EH (cell line): ENCODE results near the gene CHCHD3.
A peak's percentile ranks its signal among the peaks of the same experiment; 100 is the strongest.

Source experiments
- DNase-seq: peaks from one replicate; pipeline ENCODE4 v3.0.0-alpha.2; 2015; ENCODE audit warnings: low read depth

Gene CHCHD3

GRCh38 chr7:133081599-133082389, at the start of gene CHCHD3:
Gene CHCHD3 (minus strand): TSS chr7:133082090. CDS start chr7:133081937, 153 bp downstream.
- DNase-seq = peak; percentile 99

DNA sequence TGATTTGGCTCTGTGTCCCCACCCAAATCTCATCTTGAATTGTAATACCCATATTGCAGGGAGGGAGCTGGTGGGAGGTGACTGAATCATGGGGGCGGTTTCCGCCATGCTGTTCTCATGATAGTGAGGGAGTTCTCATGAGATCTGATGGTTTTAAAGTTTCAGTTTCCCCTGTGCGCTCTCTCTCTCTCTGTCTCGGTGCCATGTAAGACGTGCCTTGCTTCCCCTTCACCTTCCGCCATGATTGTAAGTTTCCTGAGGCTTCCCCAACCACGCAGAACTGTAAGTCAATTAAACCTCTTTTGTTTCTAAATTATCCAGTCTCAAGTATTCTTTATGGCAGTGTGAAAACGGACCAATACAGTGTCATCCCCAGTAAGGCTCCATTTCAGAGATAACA, 48.3 kb upstream of the CHCHD3 start:
- DNase-seq = no peak

DNA sequence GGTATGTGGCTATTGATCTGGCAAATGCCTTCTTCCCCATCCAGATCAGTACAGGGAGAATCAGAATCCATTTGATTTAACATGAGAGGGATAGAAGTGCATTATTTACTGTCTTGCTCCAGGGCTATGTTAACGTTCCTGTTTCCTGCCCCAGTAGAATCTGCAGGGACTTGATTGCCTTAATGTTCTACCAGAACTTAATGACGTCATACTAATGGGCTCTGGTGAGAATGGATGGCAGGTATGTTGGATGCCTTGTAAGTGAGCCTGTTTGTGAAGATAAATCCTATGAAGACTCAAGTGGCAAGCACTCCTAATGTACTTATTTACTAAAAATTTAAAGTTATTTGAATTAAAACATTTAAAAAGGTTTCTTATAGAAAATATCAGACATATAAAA, 44.5 kb upstream of the CHCHD3 start:
- no peak for DNase-seq

DNA sequence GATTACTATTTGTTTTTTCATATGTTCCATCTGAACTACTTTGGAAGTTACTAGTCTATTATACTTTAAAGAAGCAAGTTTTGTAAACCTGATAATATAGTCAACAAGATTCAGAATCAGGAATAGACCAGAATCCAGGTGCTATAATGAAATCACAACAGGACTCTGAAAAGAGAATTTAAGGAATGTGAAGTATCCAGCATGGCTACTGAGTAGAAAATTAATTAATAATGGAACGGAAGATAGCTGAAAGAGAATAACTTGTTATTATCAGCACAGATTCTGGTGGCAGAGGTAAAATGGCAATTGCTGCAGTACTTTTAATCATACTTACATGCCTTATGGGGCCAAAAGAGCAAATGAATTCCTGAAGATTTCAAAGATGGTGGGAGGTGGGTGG, 43.1 kb upstream of the CHCHD3 start:
- DNase-seq = no peak

- no peak for DNase-seq
Observed at GRCh38 chr7:133121175-133121844, 39.4 kb upstream of the CHCHD3 start.

GRCh38 chr7:133119067-133119466, 37.2 kb upstream of the CHCHD3 start:
- no peak for DNase-seq

- no peak for DNase-seq
Observed at GRCh38 chr7:133118261-133118660, 36.4 kb upstream of the CHCHD3 start.

DNA sequence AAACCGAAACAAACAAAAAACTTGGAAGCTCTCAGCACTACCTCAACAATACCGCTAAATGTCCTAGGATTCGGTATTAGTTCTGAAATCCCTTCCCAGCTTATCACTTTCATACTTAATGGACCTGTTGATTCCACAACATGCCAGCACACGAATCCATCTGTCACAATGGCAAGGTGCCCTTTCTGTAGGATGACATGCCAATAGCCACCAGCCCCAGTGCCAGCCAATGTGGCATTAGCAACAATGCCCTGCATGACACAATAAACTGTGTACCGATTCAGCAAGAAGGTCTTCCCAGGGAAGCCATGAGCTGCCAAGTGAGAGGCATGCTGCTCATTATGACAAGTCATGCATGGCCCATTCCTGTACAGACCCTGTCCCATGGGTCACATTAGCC, 35.6 kb upstream of the CHCHD3 start:
- no peak for DNase-seq

GRCh38 chr7:133115596-133115995, 33.7 kb upstream of the CHCHD3 start:
- no peak for DNase-seq

- DNase-seq = no peak
Observed at GRCh38 chr7:133114519-133114918, 32.6 kb upstream of the CHCHD3 start.

DNA sequence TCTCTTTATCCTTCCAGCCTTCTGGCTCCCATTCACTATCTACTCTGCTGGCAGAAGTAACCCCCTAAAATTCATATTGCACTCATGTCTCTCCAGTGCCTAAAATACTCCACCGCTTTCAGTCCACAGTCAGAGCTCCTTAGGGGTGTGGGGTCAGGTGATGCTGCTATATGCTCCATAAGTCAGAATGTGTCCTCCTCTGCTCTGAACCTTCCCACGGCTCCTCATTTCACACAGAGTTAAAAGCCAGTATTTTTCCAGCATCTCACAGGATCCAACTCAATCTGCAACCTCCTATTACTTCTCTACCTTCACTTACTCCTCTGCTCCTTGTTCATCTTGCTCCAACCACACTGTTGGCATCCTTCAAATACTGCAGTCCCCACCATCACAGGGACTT, 31.1 kb upstream of the CHCHD3 start:
- DNase-seq = no peak

GRCh38 chr7:133112335-133112734, 30.4 kb upstream of the CHCHD3 start:
- DNase-seq = no peak

GRCh38 chr7:133110312-133110711, 28.4 kb upstream of the CHCHD3 start:
- DNase-seq = no peak

- peak; percentile 9 for DNase-seq
Observed at GRCh38 chr7:133109816-133110215, 27.9 kb upstream of the CHCHD3 start.

- DNase-seq = no peak
Observed at GRCh38 chr7:133108023-133108422, 26.1 kb upstream of the CHCHD3 start.

DNA sequence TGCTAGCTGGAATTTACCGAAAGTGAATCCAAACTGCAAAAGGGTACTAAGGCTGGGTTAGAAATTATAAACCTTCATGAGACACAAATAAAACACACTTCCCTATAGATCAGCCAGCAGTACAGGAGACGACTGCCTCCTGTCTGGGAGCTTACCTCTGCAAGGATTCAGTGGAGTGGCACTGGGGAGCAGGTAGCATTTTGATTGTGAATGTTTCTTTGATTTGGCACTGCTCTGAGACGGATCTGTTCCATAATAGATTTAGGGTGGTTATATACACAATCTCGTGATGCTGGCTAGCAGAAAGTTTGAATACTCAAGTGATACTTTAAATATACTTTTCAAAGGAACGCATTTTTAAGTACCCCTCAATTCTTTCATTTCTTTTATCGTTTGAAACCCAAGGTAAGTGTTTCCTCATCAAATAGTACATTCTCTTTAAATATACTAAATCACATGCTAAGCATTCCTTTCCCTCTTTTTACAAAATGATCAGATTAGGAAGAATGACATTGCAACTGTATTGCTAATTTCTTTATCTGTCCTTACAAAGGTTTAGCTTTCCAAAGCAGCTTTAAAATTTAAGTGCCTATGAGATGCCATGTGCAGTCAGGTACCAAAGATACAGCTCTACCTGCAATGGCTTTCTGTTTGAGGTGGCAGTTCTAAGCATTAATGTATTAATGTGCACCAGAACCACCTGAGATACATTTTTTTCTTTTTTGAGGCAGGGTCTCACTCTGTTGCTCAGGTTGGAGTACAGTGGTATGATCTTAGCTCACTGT, 20.6 kb upstream of the CHCHD3 start:
- no peak for DNase-seq

- no peak for DNase-seq
Observed at GRCh38 chr7:133099633-133100286, 17.9 kb upstream of the CHCHD3 start.

GRCh38 chr7:133095119-133095671, 13.3 kb upstream of the CHCHD3 start:
- peak; percentile 3 for DNase-seq

DNA sequence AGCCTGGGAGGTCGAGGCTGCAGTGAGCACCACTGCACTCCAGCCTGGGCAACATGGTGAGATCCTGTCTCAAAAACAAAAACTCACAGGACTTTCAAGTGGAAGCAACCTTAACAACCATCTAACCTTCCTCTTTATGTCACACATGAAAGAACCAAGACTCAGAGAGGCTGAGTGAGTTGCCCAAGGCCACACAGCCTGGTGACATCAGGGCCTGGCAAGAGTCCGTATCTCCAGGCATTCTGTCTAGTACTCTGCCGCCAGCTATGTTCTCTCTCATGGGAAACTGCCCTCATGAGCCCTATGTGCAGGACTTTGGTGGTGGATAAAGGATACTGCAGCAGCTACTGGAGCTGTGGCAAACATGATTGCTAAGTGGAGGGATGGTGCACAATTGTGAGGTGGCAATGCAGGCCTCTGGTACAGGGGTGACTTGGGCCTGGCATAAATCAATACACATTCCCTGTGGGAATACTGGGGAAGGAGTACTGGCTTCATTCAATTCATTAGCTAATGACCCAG, 10.1 kb upstream of the CHCHD3 start:
- DNase-seq = no peak

DNA sequence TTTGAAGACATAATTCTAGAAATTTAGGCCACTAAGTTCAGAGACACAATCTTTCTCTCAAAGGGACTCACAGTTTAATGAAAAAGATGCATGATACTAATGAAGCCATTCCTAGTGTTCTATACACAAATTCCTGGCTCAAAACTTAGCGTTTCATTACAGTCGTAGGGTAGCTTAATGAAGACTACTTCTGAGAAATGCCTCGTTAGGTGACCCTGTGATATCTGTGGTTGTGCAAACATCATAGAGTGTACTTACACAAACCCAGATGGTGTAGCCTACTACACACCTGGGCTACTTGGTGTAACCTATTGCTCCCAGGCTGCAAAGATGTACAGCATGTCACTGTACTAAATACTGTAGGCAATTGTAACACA, 488 bp upstream of the CHCHD3 start:
- no peak for DNase-seq

GRCh38 chr7:133081119-133081598, 731 bp downstream of the CHCHD3 start:
- peak; percentile 40 for DNase-seq

GRCh38 chr7:133079296-133079695, 2.6 kb downstream of the CHCHD3 start:
- DNase-seq = no peak
